ENCODE data around the gene KLHL40.
"Not testable (repeated sequence)": the region's sequence is repeated elsewhere in the genome, so short reads cannot be mapped to it uniquely, and the experiment has no call there.

Gene KLHL40

GRCh38 chr3:42717306-42717705, 32.0 kb downstream of the KLHL40 start:
- H3K4me3 ChIP-seq (ENCODE audit: low read length): no peak overlapping the region
- H3K36me3 ChIP-seq (ENCODE audit: control insufficient read depth, insufficient read depth, low read length): no peaks in the 10 kb centered on the region
- H3K9ac ChIP-seq (ENCODE audit: low read length): no peak overlapping the region
- no peaks in the 10 kb centered on the region for H3K9me3 ChIP-seq (ENCODE audit: control insufficient read depth, low read length)
- H3K4me1 ChIP-seq (ENCODE audit: control insufficient read depth, insufficient read depth, low read length): no peaks in the 10 kb centered on the region
- H3K27me3 ChIP-seq (ENCODE audit: control insufficient read depth, insufficient read depth, low read length): peaks cover 4% of the 10 kb centered on the region

- Histone ChIP-seq H3K27me3 (ENCODE audit: control insufficient read depth, insufficient read depth, low read length) (no peaks in the 10 kb centered on the region), H3K4me3 (ENCODE audit: low read length) (no peak overlapping the region), H3K9ac (ENCODE audit: low read length) (no peak overlapping the region), H3K4me1 (ENCODE audit: control insufficient read depth, insufficient read depth, low read length) (no peaks in the 10 kb centered on the region), H3K36me3 (ENCODE audit: control insufficient read depth, insufficient read depth, low read length) (no peaks in the 10 kb centered on the region), H3K9me3 (ENCODE audit: control insufficient read depth, low read length) (no peaks in the 10 kb centered on the region)
Measured at GRCh38 chr3:42718338-42718737, 33.0 kb downstream of the KLHL40 start.

- Histone ChIP-seq H3K4me3 (ENCODE audit: low read length) (no peak overlapping the region), H3K36me3 (ENCODE audit: control insufficient read depth, insufficient read depth, low read length) (no peaks in the 10 kb centered on the region), H3K27me3 (ENCODE audit: control insufficient read depth, insufficient read depth, low read length) (no peaks in the 10 kb centered on the region), H3K4me1 (ENCODE audit: control insufficient read depth, insufficient read depth, low read length) (no peaks in the 10 kb centered on the region), H3K9me3 (ENCODE audit: control insufficient read depth, low read length) (no peaks in the 10 kb centered on the region), H3K9ac (ENCODE audit: low read length) (no peak overlapping the region)
Measured at GRCh38 chr3:42719002-42719401, 33.7 kb downstream of the KLHL40 start.

GRCh38 chr3:42720126-42720525, 34.8 kb downstream of the KLHL40 start:
- H3K36me3 ChIP-seq (ENCODE audit: control insufficient read depth, insufficient read depth, low read length): no peaks in the 10 kb centered on the region
- H3K9me3 ChIP-seq (ENCODE audit: control insufficient read depth, low read length): no peaks in the 10 kb centered on the region
- no peak overlapping the region for H3K9ac ChIP-seq (ENCODE audit: low read length)
- no peaks in the 10 kb centered on the region for H3K4me1 ChIP-seq (ENCODE audit: control insufficient read depth, insufficient read depth, low read length)
- no peak overlapping the region for H3K4me3 ChIP-seq (ENCODE audit: low read length)
- no peaks in the 10 kb centered on the region for H3K27me3 ChIP-seq (ENCODE audit: control insufficient read depth, insufficient read depth, low read length)

- Histone ChIP-seq H3K27me3 (ENCODE audit: control insufficient read depth, insufficient read depth, low read length) (no peaks in the 10 kb centered on the region), H3K9ac (ENCODE audit: low read length) (no peak overlapping the region), H3K4me1 (ENCODE audit: control insufficient read depth, insufficient read depth, low read length) (no peaks in the 10 kb centered on the region), H3K36me3 (ENCODE audit: control insufficient read depth, insufficient read depth, low read length) (no peaks in the 10 kb centered on the region), H3K9me3 (ENCODE audit: control insufficient read depth, low read length) (no peaks in the 10 kb centered on the region), H3K4me3 (ENCODE audit: low read length) (no peak overlapping the region)
Measured at GRCh38 chr3:42721690-42722089, 36.4 kb downstream of the KLHL40 start.

- H3K4me1 ChIP-seq (ENCODE audit: control insufficient read depth, insufficient read depth, low read length); H3K36me3 ChIP-seq (ENCODE audit: control insufficient read depth, insufficient read depth, low read length); H3K27me3 ChIP-seq (ENCODE audit: control insufficient read depth, insufficient read depth, low read length); H3K9me3 ChIP-seq (ENCODE audit: control insufficient read depth, low read length); H3K9ac ChIP-seq (ENCODE audit: low read length); H3K4me3 ChIP-seq (ENCODE audit: low read length): not testable (repeated sequence)
Measured at GRCh38 chr3:42722442-42722841, 37.1 kb downstream of the KLHL40 start.

- no peaks in the 10 kb centered on the region for H3K36me3 ChIP-seq (ENCODE audit: control insufficient read depth, insufficient read depth, low read length)
- no peak overlapping the region for H3K4me3 ChIP-seq (ENCODE audit: low read length)
- no peaks in the 10 kb centered on the region for H3K9me3 ChIP-seq (ENCODE audit: control insufficient read depth, low read length)
- H3K27me3 ChIP-seq (ENCODE audit: control insufficient read depth, insufficient read depth, low read length): no peaks in the 10 kb centered on the region
- no peaks in the 10 kb centered on the region for H3K4me1 ChIP-seq (ENCODE audit: control insufficient read depth, insufficient read depth, low read length)
- no peak overlapping the region for H3K9ac ChIP-seq (ENCODE audit: low read length)
Measured at GRCh38 chr3:42723219-42723618, 37.9 kb downstream of the KLHL40 start.

GRCh38 chr3:42725454-42725853, 40.1 kb downstream of the KLHL40 start:
- H3K9me3 ChIP-seq (ENCODE audit: control insufficient read depth, low read length): no peaks in the 10 kb centered on the region
- no peaks in the 10 kb centered on the region for H3K27me3 ChIP-seq (ENCODE audit: control insufficient read depth, insufficient read depth, low read length)
- no peaks in the 10 kb centered on the region for H3K4me1 ChIP-seq (ENCODE audit: control insufficient read depth, insufficient read depth, low read length)
- no peak overlapping the region for H3K4me3 ChIP-seq (ENCODE audit: low read length)
- H3K36me3 ChIP-seq (ENCODE audit: control insufficient read depth, insufficient read depth, low read length): no peaks in the 10 kb centered on the region
- H3K9ac ChIP-seq (ENCODE audit: low read length): no peak overlapping the region

- Histone ChIP-seq H3K9ac (ENCODE audit: low read length) (no peak overlapping the region), H3K9me3 (ENCODE audit: control insufficient read depth, low read length) (no peaks in the 10 kb centered on the region), H3K36me3 (ENCODE audit: control insufficient read depth, insufficient read depth, low read length) (no peaks in the 10 kb centered on the region), H3K27me3 (ENCODE audit: control insufficient read depth, insufficient read depth, low read length) (no peaks in the 10 kb centered on the region), H3K4me3 (ENCODE audit: low read length) (no peak overlapping the region), H3K4me1 (ENCODE audit: control insufficient read depth, insufficient read depth, low read length) (no peaks in the 10 kb centered on the region)
Measured at GRCh38 chr3:42728056-42728455, 42.7 kb downstream of the KLHL40 start.

- H3K9ac ChIP-seq (ENCODE audit: low read length): no peak overlapping the region
Measured at GRCh38 chr3:42728668-42729364, 43.5 kb downstream of the KLHL40 start.

GRCh38 chr3:42729404-42730145, 44.2 kb downstream of the KLHL40 start:
- no peaks in the 10 kb centered on the region for H3K27me3 ChIP-seq (ENCODE audit: control insufficient read depth, insufficient read depth, low read length)
- H3K4me1 ChIP-seq (ENCODE audit: control insufficient read depth, insufficient read depth, low read length): no peaks in the 10 kb centered on the region
- no peaks in the 10 kb centered on the region for H3K9me3 ChIP-seq (ENCODE audit: control insufficient read depth, low read length)
- no peak overlapping the region for H3K9ac ChIP-seq (ENCODE audit: low read length)
- no peaks in the 10 kb centered on the region for H3K36me3 ChIP-seq (ENCODE audit: control insufficient read depth, insufficient read depth, low read length)
- H3K4me3 ChIP-seq (ENCODE audit: low read length): no peak overlapping the region

More at GRCh38 chr3:42728668-42729364, 43.5 kb downstream of the KLHL40 start:
- Histone ChIP-seq H3K4me1 (ENCODE audit: control insufficient read depth, insufficient read depth, low read length) (no peaks in the 10 kb centered on the region), H3K36me3 (ENCODE audit: control insufficient read depth, insufficient read depth, low read length) (no peaks in the 10 kb centered on the region), H3K4me3 (ENCODE audit: low read length) (no peak overlapping the region), H3K27me3 (ENCODE audit: control insufficient read depth, insufficient read depth, low read length) (no peaks in the 10 kb centered on the region), H3K9me3 (ENCODE audit: control insufficient read depth, low read length) (no peaks in the 10 kb centered on the region)

GRCh38 chr3:42730294-42730693, 45.0 kb downstream of the KLHL40 start:
- Histone ChIP-seq H3K36me3 (ENCODE audit: control insufficient read depth, insufficient read depth, low read length) (no peaks in the 10 kb centered on the region), H3K27me3 (ENCODE audit: control insufficient read depth, insufficient read depth, low read length) (no peaks in the 10 kb centered on the region), H3K9ac (ENCODE audit: low read length) (no peak overlapping the region), H3K4me1 (ENCODE audit: control insufficient read depth, insufficient read depth, low read length) (no peaks in the 10 kb centered on the region), H3K9me3 (ENCODE audit: control insufficient read depth, low read length) (no peaks in the 10 kb centered on the region), H3K4me3 (ENCODE audit: low read length) (no peak overlapping the region)

Data from mucosa of stomach (tissue), 1 donor.